ENCODE results near the gene RFPL1.
A peak's percentile ranks its signal among the peaks of the same experiment; 100 is the strongest.
"Not testable (repeated sequence)": the region's sequence is repeated elsewhere in the genome, so short reads cannot be mapped to it uniquely, and the experiment has no call there.

Gene RFPL1

GRCh38 chr22:29438283-29438682 lies at the start of gene RFPL1:
RFPL1 (plus strand) TSS chr22:29438583.
- not testable (repeated sequence) for DNase-seq

GRCh38 chr22:29388759-29389090 lies 49.7 kb upstream of the RFPL1 start:
- no peak for DNase-seq

- no peak for DNase-seq
Measured at GRCh38 chr22:29390270-29390669, 48.1 kb upstream of the RFPL1 start.

- DNase-seq = no peak
Measured at GRCh38 chr22:29391546-29391945, 46.8 kb upstream of the RFPL1 start.

GRCh38 chr22:29393019-29393608 lies 45.3 kb upstream of the RFPL1 start:
- no peak for DNase-seq

GRCh38 chr22:29394931-29395581 lies 43.3 kb upstream of the RFPL1 start:
- peak; percentile 58 to 69 for DNase-seq

- DNase-seq = no peak
Measured at GRCh38 chr22:29396126-29396525, 42.3 kb upstream of the RFPL1 start.

- DNase-seq = no peak
Measured at GRCh38 chr22:29397791-29398190, 40.6 kb upstream of the RFPL1 start.

- no peak for DNase-seq
Measured at GRCh38 chr22:29400576-29400975, 37.8 kb upstream of the RFPL1 start.

GRCh38 chr22:29401538-29401937 lies 36.8 kb upstream of the RFPL1 start:
- not testable (repeated sequence) for DNase-seq

- no peak for DNase-seq
Measured at GRCh38 chr22:29408940-29409339, 29.4 kb upstream of the RFPL1 start.

GRCh38 chr22:29411569-29412211 lies 26.7 kb upstream of the RFPL1 start:
- not testable (repeated sequence) for DNase-seq

- peak in 1 of 2 donors; percentile 9 for DNase-seq
Measured at GRCh38 chr22:29412772-29413171, 25.6 kb upstream of the RFPL1 start.

GRCh38 chr22:29414951-29415591 lies 23.3 kb upstream of the RFPL1 start:
- peak; percentile 65 to 70 for DNase-seq

- DNase-seq = not testable (repeated sequence)
Measured at GRCh38 chr22:29418704-29419103, 19.7 kb upstream of the RFPL1 start.

GRCh38 chr22:29426476-29426875 lies 11.9 kb upstream of the RFPL1 start:
- DNase-seq = no peak

GRCh38 chr22:29427176-29427760 lies 11.1 kb upstream of the RFPL1 start:
- no peak for DNase-seq

- no peak for DNase-seq
Measured at GRCh38 chr22:29431986-29432385, 6.4 kb upstream of the RFPL1 start.

GRCh38 chr22:29433856-29434255 lies 4.5 kb upstream of the RFPL1 start:
- DNase-seq = no peak

- DNase-seq = no peak
Measured at GRCh38 chr22:29434288-29434687, 4.1 kb upstream of the RFPL1 start.

- DNase-seq = no peak
Measured at GRCh38 chr22:29435236-29436136, 2.9 kb upstream of the RFPL1 start.

GRCh38 chr22:29442976-29443375 lies 4.6 kb downstream of the RFPL1 start:
- no peak for DNase-seq

Measured in activated CD4-positive, alpha-beta T cell treated with anti-CD3 and anti-CD28 coated beads for 4 hours (primary cell).